HL-60 (cell line): ENCODE data around the gene NUDT6.
"Not testable (repeated sequence)": the region's sequence is repeated elsewhere in the genome, so short reads cannot be mapped to it uniquely, and the experiment has no call there.

ENCODE experiments used
- DNase-seq, 2 experiments: peaks; one replicate each; pipeline ENCODE4 v3.0.0-alpha.2; 2010 to 2020; ENCODE audit warnings: low read depth in 1 of 2, low spot score in 1 of 2
- H3K27ac ChIP-seq: fragments of 250-450 bp; sonication (Bioruptor Pico); replicated peaks from 2 replicates; pipeline ENCODE4 v1.5.1; 2020; ENCODE audit warnings: mild to moderate bottlenecking, moderate library complexity
- H3K27me3 ChIP-seq: fragments of 250-450 bp; sonication (Bioruptor Pico); 2 replicates; pipeline ENCODE4 v1.5.1; 2021; ENCODE audit warnings: mild to moderate bottlenecking, moderate library complexity; ENCODE audit not compliant: insufficient read depth, poor library complexity, severe bottlenecking
- H3K4me3 ChIP-seq: replicated peaks from 2 replicates; pipeline ENCODE4 v1.5.1; 2011; ENCODE audit warnings: mild to moderate bottlenecking, control low read depth, low read length; ENCODE audit not compliant: insufficient read depth
- CTCF ChIP-seq: IDR thresholded peaks from one replicate; pipeline ENCODE4 v1.5.1; 2011; ENCODE audit warnings: low read length, control low read depth, inconsistent platforms; ENCODE audit not compliant: insufficient read depth
- GABPA ChIP-seq: IDR thresholded peaks from 2 replicates; pipeline ENCODE4 v1.6.1; 2012; ENCODE audit warnings: low read depth
- POLR2AphosphoS5 ChIP-seq: IDR thresholded peaks from 2 replicates; pipeline ENCODE4 v1.6.1; 2012; ENCODE audit warnings: low read depth
- REST ChIP-seq: IDR thresholded peaks from 2 replicates; pipeline ENCODE4 v1.6.1; 2012; ENCODE audit warnings: low read depth; ENCODE audit not compliant: insufficient replicate concordance
- SPI1 ChIP-seq: IDR thresholded peaks from 2 replicates; pipeline ENCODE4 v1.6.1; 2012; ENCODE audit warnings: low read depth, mild to moderate bottlenecking, borderline replicate concordance

Gene NUDT6

GRCh38 chr4:122855353-122855890, 67.0 kb downstream of the NUDT6 start:
- DNase-seq = peak in 1 of 2 experiments; percentile 20
- Histone ChIP-seq H3K27me3 (peaks cover 3% of the 10 kb centered on the region), H3K4me3 (no peak overlapping the region), H3K27ac (no peak overlapping the region)
- TF ChIP-seq REST (no peak), SPI1 (peak; percentile 62; the same call in 1 of the 2 replicates), GABPA (no peak)

- no peak for DNase-seq
- TF ChIP-seq REST (no peak), POLR2AphosphoS5 (no peak), SPI1 (no peak), GABPA (no peak)
- no peak overlapping the region for H3K4me3 ChIP-seq
- peaks cover 3% of the 10 kb centered on the region for H3K27me3 ChIP-seq
- no peak overlapping the region for H3K27ac ChIP-seq
Measured at GRCh38 chr4:122854447-122855352, 67.7 kb downstream of the NUDT6 start.

- no peak overlapping the region for H3K4me3 ChIP-seq
- H3K27me3 ChIP-seq = peaks cover 3% of the 10 kb centered on the region
- no peak overlapping the region for H3K27ac ChIP-seq
- no peak for DNase-seq
- TF ChIP-seq POLR2AphosphoS5 (no peak), SPI1 (no peak), GABPA (no peak), CTCF (no peak), REST (no peak)
Measured at GRCh38 chr4:122851568-122851967, 70.8 kb downstream of the NUDT6 start.

GRCh38 chr4:122849789-122850188, 72.6 kb downstream of the NUDT6 start:
- not testable (repeated sequence) for H3K4me3 ChIP-seq, H3K27me3 ChIP-seq, DNase-seq, H3K27ac ChIP-seq
